HG02759 (cell line): ENCODE measurements around the gene EEF2.
"Not testable (repeated sequence)": the region's sequence is repeated elsewhere in the genome, so short reads cannot be mapped to it uniquely, and the experiment has no call there.

Source experiments
- ATAC-seq: cut with Tn5 transposase; IDR thresholded peaks from one replicate; pipeline ENCODE4 v1.9.1; 2021; ENCODE audit warnings: mild to moderate bottlenecking, moderate library complexity; ENCODE audit not compliant: unreplicated experiment

EEF2 gene

GRCh38 chr19:3970808-3971598 is 14.3 kb downstream of the EEF2 start, which contains the start of gene DAPK3:
DAPK3 (minus strand) TSS chr19:3971099; CDS start chr19:3969735, 1,364 bp downstream.
- ATAC-seq, result peak; percentile 97

- peak; percentile 2 for ATAC-seq
These were observed 14.9 kb downstream of the EEF2 start for GRCh38 chr19:3970313-3970807.

- ATAC-seq, result no peak
These were observed 15.6 kb downstream of the EEF2 start for GRCh38 chr19:3969435-3970312.

GRCh38 chr19:3968556-3969434 is 16.5 kb downstream of the EEF2 start:
- ATAC-seq, result no peak

- ATAC-seq, result not testable (repeated sequence)
These were observed 17.3 kb downstream of the EEF2 start for GRCh38 chr19:3967983-3968382.

GRCh38 chr19:3966051-3967017 is 18.9 kb downstream of the EEF2 start:
- no peak for ATAC-seq

GRCh38 chr19:3964256-3965194 is 20.7 kb downstream of the EEF2 start:
- no peak for ATAC-seq

- ATAC-seq, result no peak
These were observed 21.6 kb downstream of the EEF2 start for GRCh38 chr19:3963458-3964255.

- no peak for ATAC-seq
These were observed 24.3 kb downstream of the EEF2 start for GRCh38 chr19:3961007-3961406.

GRCh38 chr19:3959766-3960131 is 25.5 kb downstream of the EEF2 start:
- ATAC-seq, result no peak

GRCh38 chr19:3958836-3959765 is 26.2 kb downstream of the EEF2 start:
- ATAC-seq, result no peak

- no peak for ATAC-seq
These were observed 29.6 kb downstream of the EEF2 start for GRCh38 chr19:3955688-3956087.

GRCh38 chr19:3955276-3955675 is 30.0 kb downstream of the EEF2 start:
- ATAC-seq, result not testable (repeated sequence)

- no peak for ATAC-seq
These were observed 31.2 kb downstream of the EEF2 start for GRCh38 chr19:3954107-3954506.

GRCh38 chr19:3952755-3953276 is 32.4 kb downstream of the EEF2 start:
- ATAC-seq, result not testable (repeated sequence)
